Subcutaneous abdominal adipose tissue (tissue), 5 donors: Measurements from ENCODE around the gene R3HDM1.
"Not testable (repeated sequence)": the region's sequence is repeated elsewhere in the genome, so short reads cannot be mapped to it uniquely, and the experiment has no call there.

Source experiments
- H3K27ac ChIP-seq: one replicate; pipeline ENCODE4 v1.7.0; 2013; ENCODE audit warnings: low read depth, mild to moderate bottlenecking, inconsistent platforms, low read length, moderate library complexity
- H3K27me3 ChIP-seq, 5 donors: one replicate each; pipeline ENCODE4 v1.7.0; 2013; ENCODE audit warnings: low read length in 5 of 5, inconsistent platforms in 1 of 5; ENCODE audit not compliant: control insufficient read depth in 5 of 5, insufficient read depth in 4 of 5
- H3K36me3 ChIP-seq, 5 donors: one replicate each; pipeline ENCODE4 v1.7.0; 2013; ENCODE audit warnings: low read length in 5 of 5; ENCODE audit not compliant: control insufficient read depth in 5 of 5, insufficient read depth in 5 of 5
- H3K4me1 ChIP-seq, 5 donors: one replicate each; pipeline ENCODE4 v1.7.0; 2013; ENCODE audit warnings: low read length in 5 of 5, mild to moderate bottlenecking in 3 of 5, moderate library complexity in 1 of 5; ENCODE audit not compliant: control insufficient read depth in 5 of 5, insufficient read depth in 5 of 5
- H3K4me3 ChIP-seq, 5 donors: one replicate each; pipeline ENCODE4 v1.7.0; 2013; ENCODE audit warnings: low read length in 5 of 5, low read depth in 1 of 5
- H3K9ac ChIP-seq, 5 donors: one replicate each; pipeline ENCODE4 v1.7.0; 2013; ENCODE audit warnings: low read length in 5 of 5, mild to moderate bottlenecking in 4 of 5, moderate library complexity in 3 of 5
- H3K9me3 ChIP-seq, 5 donors: one replicate each; pipeline ENCODE4 v1.7.0; 2013; ENCODE audit warnings: low read length in 5 of 5; ENCODE audit not compliant: control insufficient read depth in 5 of 5
- donor health status: healthy.
- donor health status: healthy.
- donor health status: healthy.
- donor health status: healthy.
- donor health status: healthy.

The R3HDM1 gene

DNA sequence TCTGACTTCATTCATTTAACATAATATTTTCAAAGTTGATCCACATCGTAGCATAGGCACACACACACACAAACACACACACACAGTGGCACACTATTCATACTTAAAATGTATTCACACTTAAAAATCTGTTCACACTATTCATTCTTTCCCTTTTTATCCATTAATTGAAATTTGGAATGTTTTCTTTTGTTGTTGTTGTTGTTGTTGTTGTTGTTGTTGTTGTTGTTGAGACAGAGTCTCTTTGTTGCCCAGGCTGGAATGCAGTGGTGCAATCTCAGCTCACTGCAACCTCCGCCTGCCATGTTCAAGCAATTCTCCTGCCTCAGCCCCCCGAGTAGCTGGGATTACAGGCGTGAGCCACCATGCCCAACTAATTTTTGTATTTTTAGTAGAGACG is 123.0 kb downstream of the R3HDM1 start:
- peaks cover 19 to 34% (median 26%) of the 10 kb centered on the region in 5 donors for H3K36me3 ChIP-seq
- not testable (repeated sequence) for H3K4me3 ChIP-seq, H3K9ac ChIP-seq

DNA sequence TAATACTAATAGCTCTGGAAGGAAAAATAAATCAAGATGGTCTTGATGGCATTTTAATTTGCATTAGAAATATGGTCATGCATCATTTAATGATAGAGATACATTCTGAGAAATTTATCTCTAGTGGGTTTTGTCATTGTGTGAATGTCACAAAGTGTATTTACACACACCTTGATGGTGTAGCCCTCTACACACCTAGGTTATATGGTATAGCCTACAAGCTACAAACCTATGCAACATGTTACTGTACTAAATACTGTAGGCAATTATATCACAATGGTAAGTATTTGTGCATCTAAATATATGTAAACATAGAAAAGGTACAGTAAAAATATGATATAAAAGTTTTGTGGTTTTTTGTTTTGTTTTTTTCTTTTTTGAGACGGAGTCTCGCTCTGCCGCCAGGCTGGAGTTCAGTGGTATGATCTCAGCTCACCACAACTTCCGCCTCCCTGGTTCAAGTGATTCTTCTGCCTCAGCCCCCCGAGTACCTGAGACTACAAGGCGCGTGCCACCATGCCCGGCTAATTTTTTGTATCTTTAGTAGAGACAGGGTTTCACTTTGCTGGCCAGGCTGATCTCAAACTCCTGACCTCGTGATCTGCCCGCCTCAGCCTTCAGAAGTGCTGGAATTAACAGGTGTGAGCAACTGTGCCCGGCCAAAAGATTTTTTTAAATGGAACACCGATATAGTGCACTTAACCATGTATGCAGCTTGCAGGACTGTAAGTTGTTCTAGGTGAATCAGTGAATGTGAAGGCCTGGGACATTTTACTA is 126.7 kb downstream of the R3HDM1 start:
- Histone ChIP-seq H3K9ac (no peak overlapping the region), H3K27me3 (no peaks in the 10 kb centered on the region), H3K36me3 (peaks cover 10 to 37% (median 29%) of the 10 kb centered on the region in 5 donors), H3K4me3 (no peak overlapping the region), H3K9me3 (no peaks in the 10 kb centered on the region), H3K27ac (no peak overlapping the region), H3K4me1 (no peaks in the 10 kb centered on the region)

More for the DNA sequence above, 123.0 kb downstream of the R3HDM1 start:
- not testable (repeated sequence) for H3K4me1 ChIP-seq, H3K27me3 ChIP-seq, H3K27ac ChIP-seq, H3K9me3 ChIP-seq

DNA sequence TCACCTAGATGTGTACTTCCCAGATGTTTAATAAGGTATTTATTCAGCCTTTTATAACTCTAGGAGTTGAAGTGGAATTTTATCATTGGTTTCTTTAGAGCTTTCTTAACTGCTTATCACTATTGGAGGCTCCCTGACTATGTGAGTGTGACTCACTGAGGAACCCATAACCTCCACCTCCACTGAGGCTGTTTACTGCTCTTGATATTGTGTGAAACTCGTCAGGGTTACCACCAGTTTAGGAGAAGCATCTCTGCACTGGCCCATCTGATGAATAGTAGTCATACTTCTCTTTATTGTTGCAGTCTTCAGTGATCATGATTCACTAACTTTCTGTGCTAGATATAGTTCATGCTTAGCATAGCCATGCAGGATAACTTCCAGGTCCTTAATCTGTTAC is 130.8 kb downstream of the R3HDM1 start:
- peaks cover 0 to 5% (median 0%) of the 10 kb centered on the region in 5 donors for H3K4me1 ChIP-seq
- no peaks in the 10 kb centered on the region for H3K27me3 ChIP-seq
- H3K9me3 ChIP-seq = no peaks in the 10 kb centered on the region
- H3K27ac ChIP-seq = no peak overlapping the region
- H3K36me3 ChIP-seq = peaks cover 10 to 30% (median 25%) of the 10 kb centered on the region in 5 donors
- H3K9ac ChIP-seq = no peak overlapping the region
- H3K4me3 ChIP-seq = no peak overlapping the region

DNA sequence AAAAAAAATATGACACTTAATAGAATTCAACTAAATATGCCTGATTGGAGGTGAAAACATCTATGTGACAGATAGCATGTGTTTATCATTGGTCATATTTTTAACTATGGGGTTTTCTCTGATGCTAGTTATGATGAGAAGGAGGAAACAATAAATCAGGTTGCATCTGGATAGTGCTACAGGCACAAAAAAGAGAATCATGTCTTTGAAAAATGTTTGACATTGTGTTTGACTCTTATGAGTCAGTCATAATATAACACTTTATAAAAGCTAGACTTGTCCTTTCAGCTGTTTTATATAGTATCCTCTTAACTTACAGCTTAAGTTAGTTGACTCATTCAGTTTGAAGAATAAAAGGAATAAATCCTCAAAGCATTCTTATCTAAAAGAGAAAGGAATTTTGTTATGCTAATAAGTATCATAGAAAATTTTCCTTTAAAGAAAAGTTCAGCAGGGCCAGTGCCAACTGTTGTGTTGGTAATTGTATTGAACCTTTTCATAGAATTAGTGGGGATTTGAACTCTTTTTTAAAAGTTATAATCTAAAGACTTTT is 131.9 kb downstream of the R3HDM1 start:
- H3K4me3 ChIP-seq = no peak overlapping the region
- H3K9ac ChIP-seq = no peak overlapping the region
- peaks cover 10 to 28% (median 19%) of the 10 kb centered on the region in 5 donors for H3K36me3 ChIP-seq

DNA sequence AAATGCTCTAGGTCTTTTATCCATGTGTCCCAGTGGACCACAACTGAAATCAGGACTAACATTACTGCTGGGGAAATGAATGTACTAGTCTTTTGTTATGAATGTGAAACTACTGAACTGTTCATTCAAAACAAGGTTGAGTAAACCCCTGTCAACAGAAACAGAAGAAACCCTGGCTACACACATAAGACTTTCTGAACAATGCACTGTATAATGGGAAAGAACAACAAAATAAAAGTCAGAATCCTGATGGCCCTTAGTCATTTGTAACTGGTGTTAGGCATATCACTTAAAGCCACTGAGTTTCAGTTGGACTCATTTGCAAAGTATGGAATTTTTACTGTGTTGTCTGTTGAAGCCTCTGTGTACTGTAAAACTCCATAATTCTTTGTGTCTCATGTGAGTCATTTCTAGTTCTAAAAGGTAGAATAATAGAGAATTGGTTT is 133.4 kb downstream of the R3HDM1 start:
- Histone ChIP-seq H3K36me3 (peaks cover 5 to 25% (median 19%) of the 10 kb centered on the region in 5 donors), H3K27me3 (no peaks in the 10 kb centered on the region), H3K27ac (no peak overlapping the region), H3K4me3 (no peak overlapping the region), H3K4me1 (peaks cover 0 to 8% (median 0%) of the 10 kb centered on the region in 5 donors), H3K9ac (no peak overlapping the region), H3K9me3 (no peaks in the 10 kb centered on the region)

More for the DNA sequence above, 131.9 kb downstream of the R3HDM1 start:
- Histone ChIP-seq H3K9me3 (no peaks in the 10 kb centered on the region), H3K27ac (no peak overlapping the region), H3K27me3 (no peaks in the 10 kb centered on the region), H3K4me1 (peaks cover 0 to 8% (median 0%) of the 10 kb centered on the region in 5 donors)

DNA sequence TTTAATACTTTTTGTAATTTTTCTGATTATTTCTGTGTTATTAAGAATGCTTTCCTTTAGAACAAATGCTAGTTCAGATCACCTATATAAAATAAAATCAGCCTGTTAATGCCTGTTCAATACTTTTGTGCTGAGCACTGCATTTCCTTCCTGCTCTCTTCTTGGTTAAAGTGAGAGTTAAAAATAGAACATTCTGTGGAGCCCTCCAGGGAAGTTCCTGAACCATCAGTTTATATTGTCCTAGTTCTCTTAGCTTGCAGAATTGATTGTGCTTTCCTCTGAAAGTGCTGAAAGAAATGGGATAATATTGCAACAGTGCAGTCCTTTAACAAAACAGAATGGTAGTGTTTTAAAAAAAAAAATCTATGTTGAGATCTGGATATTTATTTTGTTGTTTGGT is 135.8 kb downstream of the R3HDM1 start:
- Histone ChIP-seq H3K27ac (no peak overlapping the region), H3K9me3 (no peaks in the 10 kb centered on the region), H3K9ac (no peak overlapping the region), H3K4me3 (no peak overlapping the region), H3K36me3 (peaks cover 5 to 19% (median 11%) of the 10 kb centered on the region in 5 donors), H3K4me1 (peaks cover 0 to 8% (median 0%) of the 10 kb centered on the region in 5 donors), H3K27me3 (no peaks in the 10 kb centered on the region)

DNA sequence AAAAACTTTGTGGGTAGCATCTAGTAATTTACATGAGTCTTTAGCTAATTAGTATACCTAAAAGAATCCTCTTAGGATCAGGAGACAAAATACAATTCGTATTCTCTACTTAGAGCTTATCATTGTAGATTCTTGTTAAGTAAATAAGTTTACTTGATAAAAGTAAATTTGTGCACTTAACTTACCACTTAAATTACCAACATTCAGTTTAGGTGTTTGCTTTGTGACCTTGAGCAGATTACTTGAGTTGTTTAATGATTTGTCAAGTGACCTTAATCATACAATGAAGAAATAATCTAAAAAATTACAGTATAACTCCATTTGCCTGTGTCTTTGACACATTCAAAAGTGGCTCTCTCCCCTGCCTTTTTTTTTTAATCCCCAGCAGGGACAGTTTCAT is 143.2 kb downstream of the R3HDM1 start:
- H3K9ac ChIP-seq = no peak overlapping the region
- H3K9me3 ChIP-seq = no peaks in the 10 kb centered on the region
- H3K27me3 ChIP-seq = no peaks in the 10 kb centered on the region
- no peaks in the 10 kb centered on the region for H3K4me1 ChIP-seq
- peaks cover 10 to 42% (median 23%) of the 10 kb centered on the region in 5 donors for H3K36me3 ChIP-seq
- no peak overlapping the region for H3K4me3 ChIP-seq
- H3K27ac ChIP-seq = no peak overlapping the region

DNA sequence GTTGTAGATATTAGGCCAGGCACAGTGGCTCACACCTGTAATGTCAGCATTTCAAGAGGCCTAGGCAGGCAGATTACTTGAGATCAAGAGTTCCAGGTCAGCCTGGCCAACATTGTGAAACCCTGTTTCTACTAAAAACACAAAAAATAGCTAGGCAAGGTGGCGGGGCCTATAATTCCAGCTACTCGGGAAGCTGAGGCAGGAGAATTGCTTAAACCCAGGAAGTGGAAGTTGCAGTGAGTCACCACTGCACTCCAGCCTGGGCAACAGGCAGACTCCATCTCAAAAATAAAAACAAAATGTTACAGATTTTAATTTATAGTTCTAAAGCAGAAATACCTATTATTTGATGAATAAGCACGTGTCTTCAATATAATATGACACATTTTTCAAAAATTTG is 144.7 kb downstream of the R3HDM1 start:
- H3K27me3 ChIP-seq = no peaks in the 10 kb centered on the region
- H3K4me3 ChIP-seq = no peak overlapping the region
- no peak overlapping the region for H3K27ac ChIP-seq
- H3K4me1 ChIP-seq = no peaks in the 10 kb centered on the region
- no peaks in the 10 kb centered on the region for H3K9me3 ChIP-seq
- peaks cover 14 to 56% (median 26%) of the 10 kb centered on the region in 5 donors for H3K36me3 ChIP-seq
- no peak overlapping the region for H3K9ac ChIP-seq

DNA sequence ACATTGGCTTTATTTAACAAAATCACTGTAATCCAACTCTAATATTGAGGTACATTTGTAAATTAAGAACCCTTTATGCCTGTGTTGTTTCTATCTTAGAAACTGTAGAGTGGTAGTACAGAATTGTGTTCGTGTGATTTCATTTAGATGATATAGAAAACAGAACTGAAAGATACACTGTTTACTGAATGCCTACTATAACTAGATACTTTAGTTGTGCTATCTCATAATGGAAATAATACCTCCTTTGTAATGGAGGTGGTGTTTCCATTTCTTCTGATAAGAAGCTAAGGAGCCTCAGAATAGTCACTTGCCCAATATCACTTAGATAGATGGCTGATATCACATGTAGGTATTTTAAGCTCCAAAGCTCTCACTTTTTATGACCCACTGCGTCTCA is 147.8 kb downstream of the R3HDM1 start:
- Histone ChIP-seq H3K9ac (no peak overlapping the region), H3K36me3 (peaks cover 14 to 52% (median 24%) of the 10 kb centered on the region in 5 donors), H3K9me3 (no peaks in the 10 kb centered on the region), H3K27me3 (no peaks in the 10 kb centered on the region), H3K4me1 (no peaks in the 10 kb centered on the region), H3K4me3 (no peak overlapping the region), H3K27ac (no peak overlapping the region)

DNA sequence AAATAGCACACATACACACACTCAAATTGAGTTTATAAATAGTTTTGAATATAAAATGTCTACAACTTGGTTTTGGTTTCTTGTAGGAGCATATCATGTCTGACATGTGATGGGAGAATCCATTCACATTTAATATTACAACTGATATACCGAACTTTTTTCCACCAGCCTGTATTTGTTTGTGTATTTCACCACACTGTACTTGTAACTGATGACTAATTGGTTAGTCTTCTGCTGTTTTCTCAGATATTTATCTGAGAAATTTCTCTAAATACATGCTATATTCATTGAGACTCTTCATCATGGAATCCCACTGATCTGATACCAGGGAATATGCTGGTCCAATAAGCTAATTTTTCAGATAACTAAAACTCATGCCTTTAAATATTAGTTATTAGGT is 154.1 kb downstream of the R3HDM1 start:
- Histone ChIP-seq H3K9ac (no peak overlapping the region), H3K27ac (no peak overlapping the region), H3K36me3 (peaks cover 0 to 20% (median 10%) of the 10 kb centered on the region in 5 donors), H3K27me3 (no peaks in the 10 kb centered on the region), H3K9me3 (no peaks in the 10 kb centered on the region), H3K4me1 (no peaks in the 10 kb centered on the region), H3K4me3 (no peak overlapping the region)
